HG02884 (cell line): ENCODE data around the gene NEUROG1.
A peak's percentile ranks its signal among the peaks of the same experiment; 100 is the strongest.

Experiments
- ATAC-seq: cut with Tn5 transposase; IDR thresholded peaks from one replicate; pipeline ENCODE4 v1.9.1; 2021; ENCODE audit warnings: mild to moderate bottlenecking, moderate library complexity; ENCODE audit not compliant: unreplicated experiment

The NEUROG1 gene

DNA sequence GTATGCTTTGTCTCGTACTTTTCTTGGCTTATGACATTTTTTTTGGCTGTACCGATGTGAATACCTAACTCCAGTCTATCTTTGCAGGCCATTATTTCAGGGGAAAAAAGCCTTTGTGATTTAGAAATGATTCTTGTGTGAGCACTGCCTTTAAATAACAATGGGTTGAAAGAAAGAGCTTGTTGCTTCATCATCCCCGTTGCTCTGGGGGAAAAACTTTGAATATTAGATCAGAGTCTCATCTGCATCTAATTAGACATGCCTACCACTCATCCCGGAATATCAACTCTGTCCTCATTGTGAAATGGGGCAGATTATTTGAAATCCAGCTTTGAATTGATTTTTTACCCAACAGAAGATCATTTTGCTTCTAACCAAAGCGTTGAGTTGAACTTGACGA lies 29.5 kb upstream of the NEUROG1 start:
- ATAC-seq = no peak

DNA sequence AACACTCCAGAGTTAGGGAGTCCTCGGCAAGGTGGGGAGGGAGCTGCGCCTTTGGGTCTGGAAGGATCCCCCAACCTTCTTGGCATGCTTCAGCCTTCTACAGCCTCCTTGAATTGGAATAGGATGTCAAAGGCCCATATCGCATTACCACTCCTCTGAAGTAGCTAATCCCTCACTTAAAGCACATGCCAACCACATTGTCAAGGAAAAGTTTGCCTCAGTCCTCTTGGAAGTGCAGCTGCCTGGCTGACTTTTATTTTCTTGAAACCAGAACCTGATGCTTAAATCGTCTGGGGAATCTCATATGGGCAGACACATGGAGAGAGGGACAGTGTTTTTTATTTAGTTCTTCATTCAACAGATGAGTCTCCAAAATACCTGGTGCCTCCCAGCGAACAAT lies 28.6 kb upstream of the NEUROG1 start:
- no peak for ATAC-seq

DNA sequence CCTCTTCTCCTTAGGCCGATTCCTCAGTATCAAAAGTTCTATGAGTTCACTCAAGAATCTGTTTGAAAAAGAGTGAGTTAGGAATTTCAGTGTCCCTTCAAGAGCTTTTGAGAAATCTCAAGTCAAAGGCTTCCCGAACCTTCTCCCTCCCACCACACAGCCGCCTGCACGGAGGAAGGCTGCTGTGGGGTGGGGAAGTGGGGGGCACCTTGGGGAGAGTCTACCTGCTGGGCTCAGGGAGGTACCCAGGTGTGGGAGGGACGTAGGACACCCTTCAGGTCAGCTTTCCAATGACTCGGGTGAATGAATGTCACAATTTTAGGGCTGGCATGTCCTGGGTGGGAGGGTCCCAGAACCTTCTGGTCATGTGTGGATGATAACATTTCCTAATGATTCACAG lies 25.5 kb upstream of the NEUROG1 start:
- no peak for ATAC-seq

DNA sequence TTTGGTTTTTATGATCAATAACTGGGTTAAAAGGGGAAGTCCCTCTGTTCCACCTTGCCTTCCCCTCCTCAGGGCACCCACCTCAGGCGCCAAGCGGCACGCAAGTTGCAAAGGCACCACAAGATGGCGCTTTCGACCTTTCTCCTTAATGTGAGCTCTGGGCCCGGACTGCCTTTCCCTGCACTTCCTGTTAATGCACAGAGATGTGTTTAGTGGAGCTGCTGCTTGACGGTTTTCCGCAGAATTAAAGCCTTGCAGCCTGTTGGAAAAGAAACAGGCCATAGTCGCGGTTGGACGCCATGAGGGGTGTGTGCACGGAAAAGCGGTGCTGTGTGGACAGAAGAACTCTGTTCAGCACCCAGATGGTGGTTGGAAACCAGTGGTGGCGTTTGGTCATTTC lies 25.1 kb upstream of the NEUROG1 start:
- ATAC-seq = peak; percentile 87

DNA sequence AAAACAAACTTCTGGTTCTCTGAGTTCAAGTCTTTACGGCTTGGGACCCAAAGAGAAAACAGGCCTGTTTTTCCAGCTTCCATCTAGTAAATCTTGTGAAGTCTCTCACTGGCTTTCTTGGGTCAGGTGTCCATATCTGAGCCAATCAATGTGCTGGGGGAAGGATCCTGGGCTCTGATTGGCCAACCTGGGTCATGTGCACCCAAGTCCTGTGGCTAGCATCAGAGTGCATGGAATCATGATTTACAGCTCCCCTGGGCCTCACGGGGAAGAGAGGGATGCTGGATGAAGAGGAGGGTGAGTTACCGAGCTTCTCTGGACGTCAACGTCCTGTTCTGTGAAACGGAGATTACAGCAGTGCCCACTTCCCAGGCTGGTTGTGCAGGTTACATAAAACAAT lies 23.6 kb upstream of the NEUROG1 start:
- no peak for ATAC-seq

DNA sequence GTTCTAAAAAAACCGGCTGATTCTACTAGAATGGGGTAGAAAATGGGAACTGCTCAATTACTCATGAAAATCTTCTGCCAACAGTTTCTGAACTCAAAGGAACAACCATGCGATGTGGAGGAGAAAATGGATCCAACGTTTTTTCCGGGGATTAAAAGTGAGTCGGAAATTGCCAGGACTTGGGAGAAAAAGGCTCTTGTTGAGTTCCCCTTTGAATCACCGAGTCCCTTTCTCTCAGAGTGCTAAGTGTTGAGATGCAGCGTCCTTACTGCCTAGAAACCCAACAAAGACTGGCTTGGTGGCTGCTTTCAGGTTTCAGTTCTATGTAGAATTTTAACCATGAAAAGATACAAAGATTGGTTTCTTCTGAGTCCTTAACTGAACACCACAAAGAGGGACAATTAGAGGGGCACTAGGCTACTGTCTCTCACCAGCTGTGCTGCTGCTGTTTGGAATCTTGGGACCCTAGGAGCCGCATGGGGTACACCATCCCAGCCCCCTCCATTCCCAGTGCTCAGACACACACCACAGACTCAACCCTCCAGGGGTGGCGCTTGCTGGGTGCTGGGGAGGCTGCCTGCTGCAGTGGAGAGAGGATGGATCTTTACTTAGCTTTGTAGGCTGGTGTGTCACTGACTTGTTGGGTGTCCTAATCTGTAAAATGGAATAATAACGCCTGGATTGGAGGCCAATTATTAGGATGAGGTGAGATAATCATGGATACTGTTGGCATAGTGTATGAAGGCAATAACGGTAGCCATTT lies 21.5 kb upstream of the NEUROG1 start:
- no peak for ATAC-seq

DNA sequence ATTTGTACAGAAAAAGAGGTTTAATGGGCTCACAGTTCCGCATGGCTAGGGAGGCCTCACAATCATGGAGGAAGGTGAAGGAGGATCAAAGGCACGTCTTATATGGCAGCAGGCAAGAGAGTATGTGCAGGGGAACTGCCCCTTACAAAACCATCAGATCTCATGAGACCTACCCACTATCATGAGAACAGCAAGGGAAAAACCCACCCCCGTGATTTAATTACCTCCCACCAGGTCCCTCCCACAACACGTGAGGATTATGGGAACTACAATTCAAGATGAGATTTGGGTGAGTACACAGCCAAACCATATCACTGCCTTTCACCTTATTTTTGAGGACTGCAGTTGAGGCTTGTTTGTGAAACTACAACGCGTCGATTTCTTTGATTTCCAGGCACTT lies 20.9 kb upstream of the NEUROG1 start:
- no peak for ATAC-seq

DNA sequence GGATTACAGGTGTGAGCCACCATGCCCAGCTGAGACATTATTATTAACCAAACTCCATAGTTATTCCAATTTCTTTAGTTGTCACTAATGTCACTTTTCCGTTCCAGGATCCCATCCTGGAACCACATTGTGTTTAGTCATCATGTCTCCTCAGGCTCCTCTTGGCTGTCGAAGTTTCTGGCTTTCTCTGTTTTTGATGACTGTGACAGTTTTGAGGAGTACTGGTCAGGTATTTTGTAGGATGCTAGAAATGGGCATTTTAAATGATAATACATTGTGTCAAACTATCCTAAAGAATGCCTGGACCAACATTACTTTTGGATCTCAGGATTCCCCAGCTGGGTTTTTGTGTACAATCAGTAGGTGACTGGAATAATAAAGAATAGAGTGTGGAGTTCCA lies 19.8 kb upstream of the NEUROG1 start:
- no peak for ATAC-seq

DNA sequence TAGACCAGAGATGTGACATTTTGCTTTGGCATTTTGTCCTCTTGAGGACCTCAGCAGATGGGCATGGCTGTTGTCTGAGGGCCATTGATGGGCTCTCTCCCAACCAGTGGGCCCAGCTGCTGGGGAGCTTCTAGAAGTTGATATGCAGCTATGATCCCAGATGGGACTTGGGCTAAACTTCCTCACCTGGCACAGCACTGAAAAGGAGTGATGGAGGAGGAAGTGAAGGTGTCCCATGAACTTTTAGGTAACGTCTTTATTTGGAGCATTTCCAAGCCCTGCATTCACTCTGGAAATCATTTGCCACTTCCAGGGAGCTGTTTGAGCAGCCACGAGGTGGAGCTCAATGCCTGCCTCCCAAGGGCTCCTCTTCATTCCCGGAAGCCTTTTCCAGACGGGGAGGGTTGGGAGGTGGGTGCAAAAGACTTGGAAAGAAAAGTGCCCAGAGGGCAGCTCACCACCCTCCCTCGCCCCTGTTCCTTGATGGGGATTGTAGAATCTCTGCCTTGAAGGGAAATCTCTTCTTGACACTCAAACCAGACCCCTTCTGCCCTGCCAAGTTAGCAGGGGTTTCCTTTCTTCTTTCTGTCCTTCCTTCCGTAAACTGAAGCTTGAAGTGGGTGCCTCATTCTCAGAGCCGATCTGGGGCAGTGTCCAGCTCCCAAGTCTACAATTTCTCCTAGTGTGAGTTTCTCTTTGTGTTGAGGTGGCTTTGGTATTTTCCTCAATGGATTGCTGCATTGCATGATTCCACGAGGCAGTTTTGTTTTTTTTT lies 18.1 kb upstream of the NEUROG1 start:
- ATAC-seq = no peak

DNA sequence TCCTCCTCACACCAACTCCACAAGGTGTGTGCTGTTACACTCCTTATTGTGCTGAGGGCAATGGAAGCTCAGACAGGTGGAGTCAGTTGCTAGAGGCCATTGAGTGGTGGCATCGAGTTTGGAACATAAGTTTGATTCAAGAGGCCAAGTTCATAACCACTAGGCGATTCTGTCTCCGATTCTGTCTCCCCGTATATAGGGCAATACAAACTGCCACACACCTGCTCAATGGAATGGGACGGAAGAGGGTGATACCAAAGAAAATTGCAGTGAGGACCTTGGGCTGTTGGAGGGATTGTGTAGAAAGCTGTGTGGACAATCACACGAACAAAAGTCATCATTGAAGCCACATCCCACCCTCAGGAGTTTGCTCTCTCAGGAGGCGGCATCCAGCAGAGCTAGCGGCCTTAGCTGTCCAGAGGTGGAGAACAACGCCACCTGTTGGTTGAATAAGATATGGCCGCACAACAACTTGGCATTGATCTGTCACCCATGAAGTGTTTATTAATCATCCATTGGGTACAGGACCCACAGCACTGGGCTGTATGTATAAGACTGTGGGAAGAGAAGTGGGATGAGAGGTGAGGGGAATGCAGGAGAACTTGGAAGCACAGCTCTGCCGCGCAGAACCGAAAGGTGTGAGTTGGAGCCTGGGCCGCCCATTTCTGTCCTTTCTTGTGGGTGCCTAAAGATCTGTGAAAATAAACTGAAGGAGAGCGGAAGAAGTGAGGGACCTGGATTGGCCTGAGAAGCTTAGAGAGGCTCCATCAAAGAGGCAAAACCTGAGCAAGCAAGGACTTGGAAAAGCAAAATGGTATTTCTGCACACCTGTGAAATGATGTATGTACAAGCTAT lies 16.1 kb upstream of the NEUROG1 start:
- no peak for ATAC-seq

DNA sequence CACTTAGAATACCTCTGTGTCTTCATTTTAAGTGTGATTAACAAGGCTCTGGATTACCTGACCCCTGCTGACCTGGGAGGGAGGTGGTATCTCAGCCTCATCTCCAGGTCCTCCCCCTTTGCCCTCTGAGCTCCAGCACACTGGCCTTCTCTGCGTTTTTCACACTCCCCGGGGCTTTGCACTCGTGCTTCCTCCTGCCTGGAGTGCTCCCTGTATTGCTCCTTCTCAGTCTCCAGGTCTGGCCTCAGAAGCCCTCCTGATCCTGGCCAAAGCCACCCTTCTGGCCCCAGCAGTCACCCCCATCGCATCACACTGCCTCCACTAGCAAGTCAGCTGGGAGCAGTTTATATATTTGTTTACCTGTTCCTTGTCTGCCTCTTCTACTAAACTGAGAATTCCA lies 13.6 kb upstream of the NEUROG1 start:
- ATAC-seq = no peak

DNA sequence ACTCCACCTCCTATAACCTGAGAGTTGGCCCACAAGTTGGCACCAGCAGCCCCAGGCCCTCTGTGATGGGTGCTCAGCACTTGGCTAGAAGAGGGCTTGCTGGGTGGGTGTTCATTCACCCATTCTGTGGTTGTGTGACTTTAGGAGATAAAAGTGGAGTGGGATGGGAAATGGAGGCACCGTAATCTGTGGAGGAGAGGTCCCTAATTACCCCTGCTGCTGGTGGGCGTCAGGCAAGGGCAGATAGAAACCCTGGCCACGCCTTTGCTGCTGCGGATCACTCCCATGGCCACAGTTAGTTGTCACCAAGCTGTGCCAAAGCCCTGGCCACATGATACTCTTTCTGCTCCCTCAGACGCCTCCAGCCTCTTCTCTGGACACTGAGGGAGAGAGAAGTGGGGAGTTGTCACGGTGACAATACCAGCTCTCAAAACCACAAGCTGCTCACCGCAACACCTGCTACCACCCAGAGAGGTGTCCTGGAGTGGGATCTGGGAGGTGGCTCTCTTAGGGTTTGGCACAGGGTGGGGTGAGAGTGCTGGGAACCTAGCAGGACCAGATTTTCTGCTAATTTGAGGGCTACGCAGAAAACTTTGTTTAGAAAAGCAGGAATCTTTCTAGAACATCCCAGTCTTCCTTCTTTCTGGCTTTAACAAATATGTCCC lies 12.0 kb upstream of the NEUROG1 start:
- no peak for ATAC-seq

DNA sequence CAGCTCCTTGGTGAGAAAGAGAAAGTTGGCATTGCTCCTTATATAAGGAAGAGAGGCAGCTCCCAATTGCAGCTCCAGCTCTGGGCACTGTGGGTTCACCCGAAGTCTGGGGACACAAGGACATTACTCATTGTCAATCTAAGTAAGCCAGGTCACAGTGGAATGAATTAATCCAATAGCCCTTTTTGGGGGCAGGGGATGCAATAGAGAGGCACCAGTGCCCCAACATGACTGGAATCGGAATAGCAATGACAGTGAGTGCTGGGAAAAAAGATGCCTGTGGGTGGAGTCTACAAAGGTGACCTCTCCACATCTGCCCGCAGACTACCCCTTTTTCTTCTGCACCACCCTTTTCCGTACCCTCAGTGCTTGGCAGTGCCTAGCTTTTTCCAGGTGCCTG lies 11.1 kb upstream of the NEUROG1 start:
- no peak for ATAC-seq

DNA sequence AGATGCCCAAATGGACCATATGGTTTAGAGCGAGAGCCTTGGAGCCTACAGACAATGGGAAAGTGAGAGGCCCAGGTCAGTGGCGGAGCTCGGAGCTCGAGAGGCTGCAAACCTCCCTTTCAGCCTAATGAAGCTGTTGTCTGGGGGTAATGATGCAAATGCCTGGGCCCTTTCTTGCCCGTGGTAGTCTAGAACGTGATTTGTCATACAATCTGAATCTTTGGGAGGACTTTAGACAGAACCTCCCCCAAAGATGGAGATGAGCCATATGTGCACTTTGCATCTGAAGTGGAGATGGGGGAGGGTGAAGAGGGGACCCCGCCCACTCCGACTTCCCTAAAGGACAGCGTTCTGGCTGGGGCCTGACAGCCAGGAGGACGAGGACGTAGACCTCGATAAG lies 10.3 kb upstream of the NEUROG1 start:
- no peak for ATAC-seq

DNA sequence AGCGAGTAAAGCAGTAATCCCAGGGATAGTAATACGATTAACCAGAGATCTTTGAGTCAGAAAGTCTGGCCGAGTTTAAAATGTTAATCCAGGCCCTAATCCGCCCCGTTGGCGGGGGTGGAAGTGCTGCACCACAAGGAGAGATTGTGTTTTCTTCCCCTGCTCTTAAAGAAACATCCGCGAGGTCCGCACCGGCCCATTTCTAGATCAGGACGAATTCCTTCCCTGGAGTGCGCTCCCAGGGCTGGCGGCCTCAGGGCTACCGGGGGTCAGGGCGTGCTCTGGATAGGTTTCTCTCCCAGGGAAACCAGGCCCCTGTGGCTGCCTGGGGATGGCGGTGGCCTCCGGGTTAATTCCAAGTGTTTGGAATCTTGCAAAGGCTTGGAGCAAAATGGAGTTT lies 9.3 kb upstream of the NEUROG1 start:
- no peak for ATAC-seq

DNA sequence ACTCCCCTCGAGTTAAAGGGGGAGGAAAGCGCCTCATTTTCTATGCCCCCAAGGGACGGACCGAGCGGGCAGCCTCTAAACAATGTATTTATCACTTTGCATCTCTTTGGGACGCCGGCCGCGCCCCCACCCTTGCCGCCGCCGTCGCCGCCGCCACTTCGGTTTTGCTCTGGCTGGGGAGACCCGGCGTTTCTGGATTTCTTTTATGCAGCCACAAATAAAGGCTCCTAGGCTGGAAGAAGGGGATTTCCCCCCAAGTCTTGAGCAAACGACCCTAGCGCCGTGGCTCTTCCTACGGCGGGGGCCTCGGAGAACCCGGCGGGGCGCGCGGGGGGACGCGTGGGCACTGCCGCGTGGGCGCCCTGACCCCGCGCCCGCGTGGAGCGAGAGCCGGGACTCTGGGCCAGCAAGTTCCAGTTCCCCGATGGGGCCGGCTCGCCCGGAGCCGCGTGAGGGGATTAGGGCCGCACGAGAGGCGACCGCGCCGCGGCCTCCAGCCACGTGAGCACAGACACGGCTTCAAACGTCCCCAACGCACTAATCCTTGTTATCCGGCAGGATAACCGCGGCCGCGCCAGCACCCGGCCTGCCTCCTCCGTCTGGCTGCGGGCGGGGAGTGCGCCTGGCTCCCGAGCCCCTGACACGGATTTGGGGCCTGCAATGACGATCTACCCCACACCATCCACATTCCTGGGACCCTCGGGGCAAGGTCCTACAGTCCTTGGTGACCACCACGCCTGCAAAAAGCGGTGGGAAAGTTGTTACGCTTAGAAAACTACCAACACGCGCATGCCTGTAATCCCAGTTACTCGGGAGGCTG lies 7.9 kb upstream of the NEUROG1 start:
- no peak for ATAC-seq

DNA sequence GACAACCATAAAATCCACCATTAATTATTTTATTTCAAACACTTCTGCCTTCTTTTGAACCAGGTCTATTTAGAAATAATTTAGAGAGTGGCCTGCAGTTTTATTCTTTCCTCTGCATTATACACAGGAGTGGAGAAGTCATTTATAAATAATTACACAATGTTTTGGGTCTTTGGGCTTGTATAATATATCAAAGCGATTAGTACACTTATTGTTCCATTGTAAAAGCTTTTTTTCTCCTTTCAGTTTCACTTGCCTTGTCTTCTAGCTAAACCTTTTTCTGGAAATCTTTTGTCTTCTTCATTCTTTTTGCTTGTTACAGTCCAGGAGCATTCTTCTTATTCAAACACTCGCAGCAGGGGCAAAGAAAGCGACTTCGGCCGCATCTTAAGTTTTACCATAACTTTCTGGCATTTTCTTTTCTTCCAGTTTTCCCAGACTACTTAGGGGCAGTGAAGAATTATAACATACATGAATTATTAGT lies 7.3 kb upstream of the NEUROG1 start:
- ATAC-seq = no peak

DNA sequence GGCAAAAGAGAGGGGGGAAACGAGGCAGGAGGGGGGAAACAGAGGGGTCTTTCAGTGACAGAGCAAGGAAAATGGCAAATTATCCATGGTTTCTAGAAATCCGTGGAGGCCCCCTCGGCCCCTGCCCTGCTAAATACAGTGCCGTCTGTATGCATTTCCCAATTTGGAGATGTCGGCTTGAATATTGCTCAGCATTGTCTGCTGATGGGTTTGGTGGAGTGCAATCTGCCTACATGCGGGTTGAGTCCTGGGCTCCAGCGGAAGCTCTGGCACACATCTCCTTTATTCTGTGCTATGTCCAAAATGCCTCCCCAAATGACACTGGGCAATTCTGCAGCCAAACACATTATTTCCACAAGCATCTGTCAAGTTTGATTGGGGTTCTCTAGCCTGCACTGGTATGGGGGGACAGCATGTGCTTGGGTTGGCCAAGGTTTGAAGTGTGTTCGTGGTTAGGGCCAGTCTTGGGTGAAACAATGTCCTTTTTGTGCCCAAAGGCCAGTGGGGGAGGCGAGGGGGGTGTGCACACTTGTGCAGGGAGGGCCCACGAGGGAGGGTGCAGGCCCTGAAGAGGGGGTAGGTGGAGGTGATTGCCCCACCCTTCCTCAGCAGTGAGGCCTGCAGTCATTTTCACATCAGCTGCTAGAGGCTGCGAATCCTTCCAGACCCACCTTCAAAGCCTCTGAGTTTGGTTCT lies 6.2 kb upstream of the NEUROG1 start:
- no peak for ATAC-seq

DNA sequence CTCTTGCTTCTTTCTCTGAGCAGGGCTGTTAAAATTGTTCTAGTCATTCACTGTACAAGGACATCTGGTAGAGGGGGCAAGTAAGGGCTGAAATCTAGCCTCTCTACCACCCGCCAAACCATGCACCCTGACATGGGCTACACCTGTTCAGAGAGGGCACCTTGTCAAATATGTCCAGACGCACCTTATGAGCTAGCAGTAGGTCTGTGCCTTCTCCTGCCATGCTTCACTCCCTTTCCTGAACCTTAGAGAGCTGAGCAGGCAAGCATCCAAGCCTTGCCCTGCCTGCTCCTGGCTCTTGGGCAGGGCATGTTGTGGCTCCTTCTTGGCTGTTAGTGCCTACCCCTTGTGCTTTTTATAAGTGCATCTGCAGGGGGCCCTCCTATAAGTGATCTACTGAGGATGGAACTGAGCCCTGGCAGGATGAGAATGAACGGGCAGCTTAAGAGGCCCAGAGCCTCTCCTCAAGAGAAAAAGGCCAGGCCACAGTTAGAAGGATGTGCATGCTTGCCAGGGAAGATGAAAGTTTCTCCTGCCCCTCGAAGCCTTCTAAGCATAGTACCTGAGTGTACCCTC lies 3.8 kb upstream of the NEUROG1 start:
- no peak for ATAC-seq
